ENCODE data around the gene SIGLEC14. TPM values are rescaled to one million over a fixed set of nuclear protein-coding genes. Genes with fewer than 3 reads are reported as not detected.

SIGLEC14 gene
- total RNA-seq, 1 experiment from 2014 or later: not detected

- CTCF ChIA-PET: no interaction called here
- Histone ChIP-seq H3K79me2 (ENCODE audit: low read depth) (no peaks in the 10 kb centered on the region), H3K27me3 (ENCODE audit: insufficient read depth, low read depth) (peaks cover 65% of the 10 kb centered on the region), H3K27ac (no peak overlapping the region), H4K20me1 (ENCODE audit: insufficient read depth) (no peaks in the 10 kb centered on the region), H3K4me1 (replicated peaks; ENCODE audit: insufficient read depth) (no peaks in the 10 kb centered on the region), H3F3A (ENCODE audit: insufficient read depth, low read depth) (no peaks in the 10 kb centered on the region), H3K4me2 (no peak overlapping the region), H2AFZ (no peak overlapping the region), H3K36me3 (ENCODE audit: low read depth) (no peaks in the 10 kb centered on the region), H3K4me3 (no peak overlapping the region), H3K9me3 (ENCODE audit: insufficient read depth, low read depth) (no peaks in the 10 kb centered on the region), H3K9me2 (ENCODE audit: insufficient read depth) (no peaks in the 10 kb centered on the region)
- POLR2A ChIA-PET (ENCODE audit: unreplicated experiment): no interaction called here
- intact Hi-C loops (cut with micrococcal nuclease; ENCODE audit: unreplicated experiment): no loop called here
- DNase-seq: no peak
- no TSS peak for BruUV-seq (replicated peaks)
- TF ChIP-seq EZH2 (IDR thresholded peaks at IDR 0.05; ENCODE audit: low read depth) (no peak), CTCF (conservative IDR thresholded peaks at IDR 0.05) (no peak)
Measured at GRCh38 chr19:51610576-51610975, 36.0 kb downstream of the SIGLEC14 start.

DNA sequence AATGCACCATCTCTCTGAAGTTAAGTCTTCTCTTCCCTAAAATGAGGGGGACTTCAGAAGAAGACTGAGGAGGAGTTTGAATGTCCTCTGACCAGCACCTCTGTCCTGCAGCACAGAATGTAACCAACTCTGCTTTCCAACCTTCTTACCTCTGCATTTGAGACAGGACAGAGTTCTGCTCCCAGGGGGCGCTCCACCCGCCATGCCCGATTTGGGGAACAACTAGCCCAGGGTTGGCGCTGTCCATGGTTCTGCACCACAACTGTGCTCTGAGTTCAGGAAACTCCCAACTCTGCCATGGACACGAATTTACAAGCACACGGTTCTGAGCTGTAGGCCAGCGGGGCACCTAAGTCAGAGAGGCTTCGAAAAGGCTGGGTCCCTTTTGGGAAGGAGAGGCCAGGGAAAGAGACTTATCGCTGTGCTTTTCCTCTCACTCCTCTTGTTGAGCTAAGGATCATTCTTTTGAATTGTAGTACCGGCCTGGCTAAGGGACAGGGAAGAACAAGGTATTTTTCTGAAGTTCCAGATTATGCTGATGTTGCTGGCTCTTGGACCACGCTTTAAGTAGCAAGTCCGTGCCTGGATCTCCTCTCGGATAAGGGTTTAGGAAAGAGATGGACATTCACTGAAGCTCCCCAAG is 38.6 kb downstream of the SIGLEC14 start:
- POLR2A ChIA-PET (ENCODE audit: unreplicated experiment): no interaction called here
- peak; percentile 83 for TF ChIP-seq CTCF (conservative IDR thresholded peaks at IDR 0.05)
- no peak for TF ChIP-seq EZH2 (IDR thresholded peaks at IDR 0.05; ENCODE audit: low read depth)
- intact Hi-C loops (cut with micrococcal nuclease; ENCODE audit: unreplicated experiment): loop anchor here (1.0 kb wide), 2 partner anchors 49 to 170 kb away; no protein-coding TSS in a partner anchor

DNA sequence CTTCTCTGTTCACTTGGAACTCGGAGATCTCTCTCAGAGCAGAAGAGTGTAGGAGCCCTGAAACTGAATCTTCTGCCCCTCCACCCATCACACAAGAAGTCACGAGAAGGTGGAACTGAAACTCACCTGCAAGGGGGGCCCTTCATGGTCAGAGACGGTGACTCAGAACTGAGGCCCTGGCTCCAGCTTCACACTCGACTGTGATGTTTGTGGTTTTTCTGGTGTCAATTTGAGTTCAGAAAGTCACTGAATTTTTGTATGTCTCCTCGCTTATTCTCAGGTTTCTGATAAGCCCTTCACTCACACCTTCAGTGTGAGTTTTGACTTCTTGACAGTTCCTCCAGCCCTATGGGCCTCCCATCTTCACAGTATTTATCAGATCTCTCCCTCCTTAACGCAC is 39.5 kb downstream of the SIGLEC14 start:
- no TSS peak for BruUV-seq (replicated peaks)
- POLR2A ChIA-PET (ENCODE audit: unreplicated experiment): no interaction called here
- TF ChIP-seq CTCF (conservative IDR thresholded peaks at IDR 0.05) (no peak), EZH2 (IDR thresholded peaks at IDR 0.05; ENCODE audit: low read depth) (no peak)

More for the DNA sequence above, 38.6 kb downstream of the SIGLEC14 start:
- no peaks in the 10 kb centered on the region for H3K9me3 ChIP-seq (ENCODE audit: insufficient read depth, low read depth)
- H3K27ac ChIP-seq: no peak overlapping the region
- H4K20me1 ChIP-seq (ENCODE audit: insufficient read depth): no peaks in the 10 kb centered on the region
- peaks cover 52% of the 10 kb centered on the region for H3K27me3 ChIP-seq (ENCODE audit: insufficient read depth, low read depth)
- no peak overlapping the region for H2AFZ ChIP-seq
- H3K4me2 ChIP-seq: no peak overlapping the region
- H3F3A ChIP-seq (ENCODE audit: insufficient read depth, low read depth): no peaks in the 10 kb centered on the region
- no peaks in the 10 kb centered on the region for H3K36me3 ChIP-seq (ENCODE audit: low read depth)
- DNase-seq: peak; percentile 64 to 82
- CTCF ChIA-PET: no interaction called here
- no peaks in the 10 kb centered on the region for H3K79me2 ChIP-seq (ENCODE audit: low read depth)
- BruUV-seq (replicated peaks): no TSS peak
- no peak overlapping the region for H3K4me3 ChIP-seq
- H3K4me1 ChIP-seq (replicated peaks; ENCODE audit: insufficient read depth): no peaks in the 10 kb centered on the region
- no peaks in the 10 kb centered on the region for H3K9me2 ChIP-seq (ENCODE audit: insufficient read depth)

More for the DNA sequence above, 39.5 kb downstream of the SIGLEC14 start:
- Histone ChIP-seq H3K9me2 (ENCODE audit: insufficient read depth) (no peaks in the 10 kb centered on the region), H3K79me2 (ENCODE audit: low read depth) (no peaks in the 10 kb centered on the region), H2AFZ (no peak overlapping the region), H3K4me2 (no peak overlapping the region), H3K4me1 (replicated peaks; ENCODE audit: insufficient read depth) (no peaks in the 10 kb centered on the region), H3K36me3 (ENCODE audit: low read depth) (no peaks in the 10 kb centered on the region), H3K27ac (no peak overlapping the region), H3F3A (ENCODE audit: insufficient read depth, low read depth) (no peaks in the 10 kb centered on the region), H4K20me1 (ENCODE audit: insufficient read depth) (no peaks in the 10 kb centered on the region), H3K4me3 (no peak overlapping the region), H3K9me3 (ENCODE audit: insufficient read depth, low read depth) (no peaks in the 10 kb centered on the region), H3K27me3 (ENCODE audit: insufficient read depth, low read depth) (peaks cover 47% of the 10 kb centered on the region)
- DNase-seq: no peak
- intact Hi-C loops (cut with micrococcal nuclease; ENCODE audit: unreplicated experiment): no loop called here
- CTCF ChIA-PET: no interaction called here

Data from PC-9 (cell line).